ENCODE results near the gene LRIG2.

DNA sequence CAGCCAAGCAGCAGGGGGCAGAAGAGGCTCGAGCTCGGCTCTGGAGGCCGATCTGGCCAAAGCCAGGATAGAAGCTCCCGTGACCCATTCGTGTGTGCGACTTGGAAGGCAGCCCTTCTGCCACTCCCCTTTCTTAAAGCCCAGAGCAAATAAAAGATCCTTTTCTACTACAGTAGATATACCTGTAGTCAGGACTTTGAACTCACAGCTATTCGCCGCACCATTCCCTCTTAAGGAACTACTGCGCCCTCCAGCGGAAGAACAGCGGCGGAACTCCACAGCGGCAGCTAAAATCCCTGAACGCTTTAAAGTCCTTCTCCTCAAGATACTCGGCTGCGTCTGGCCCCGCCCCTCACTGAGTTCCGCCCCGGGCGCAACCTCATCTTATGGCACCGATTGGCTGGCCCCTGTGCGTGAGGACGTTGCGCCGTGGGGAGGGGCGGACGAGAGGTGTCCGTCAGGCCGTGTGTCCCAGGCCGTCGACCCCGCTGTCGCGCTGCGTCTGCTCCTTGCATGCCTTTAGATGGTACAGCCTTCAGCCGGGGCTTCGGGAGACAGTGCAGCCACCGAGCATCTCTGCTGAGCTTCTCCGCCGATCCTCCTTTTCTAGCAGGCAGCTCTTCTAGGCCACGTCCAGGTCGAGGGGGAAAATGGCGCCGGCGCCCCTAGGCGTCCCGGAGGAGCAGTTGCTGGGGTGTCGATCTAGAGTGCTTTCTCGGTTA, at the start of gene LRIG2:
- TF ChIP-seq, protein P1, sequence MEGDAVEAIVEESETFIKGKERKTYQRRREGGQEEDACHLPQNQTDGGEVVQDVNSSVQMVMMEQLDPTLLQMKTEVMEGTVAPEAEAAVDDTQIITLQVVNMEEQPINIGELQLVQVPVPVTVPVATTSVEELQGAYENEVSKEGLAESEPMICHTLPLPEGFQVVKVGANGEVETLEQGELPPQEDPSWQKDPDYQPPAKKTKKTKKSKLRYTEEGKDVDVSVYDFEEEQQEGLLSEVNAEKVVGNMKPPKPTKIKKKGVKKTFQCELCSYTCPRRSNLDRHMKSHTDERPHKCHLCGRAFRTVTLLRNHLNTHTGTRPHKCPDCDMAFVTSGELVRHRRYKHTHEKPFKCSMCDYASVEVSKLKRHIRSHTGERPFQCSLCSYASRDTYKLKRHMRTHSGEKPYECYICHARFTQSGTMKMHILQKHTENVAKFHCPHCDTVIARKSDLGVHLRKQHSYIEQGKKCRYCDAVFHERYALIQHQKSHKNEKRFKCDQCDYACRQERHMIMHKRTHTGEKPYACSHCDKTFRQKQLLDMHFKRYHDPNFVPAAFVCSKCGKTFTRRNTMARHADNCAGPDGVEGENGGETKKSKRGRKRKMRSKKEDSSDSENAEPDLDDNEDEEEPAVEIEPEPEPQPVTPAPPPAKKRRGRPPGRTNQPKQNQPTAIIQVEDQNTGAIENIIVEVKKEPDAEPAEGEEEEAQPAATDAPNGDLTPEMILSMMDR (IDR thresholded peaks at IDR 0.05; ENCODE audit: low read length): peak; percentile 98
- TF ChIP-seq EZH2 (IDR thresholded peaks at IDR 0.05; ENCODE audit: borderline replicate concordance, low read length): no peak

Data from OCI-LY1 (cell line).